Motor neuron (in vitro differentiated cells): Measurements from ENCODE around the gene CARD16. TPM values are rescaled to one million over a fixed set of nuclear protein-coding genes. Genes with fewer than 3 reads are reported as not detected.
A peak's percentile ranks its signal among the peaks of the same experiment; 100 is the strongest.
"Not testable (repeated sequence)": the region's sequence is repeated elsewhere in the genome, so short reads cannot be mapped to it uniquely, and the experiment has no call there.

ENCODE experiments used
- ATAC-seq, 8 experiments: fragments of 200-7000 bp; cut with Tn5 transposase; replicated peaks in 6 of 8; 2 replicates each; pipeline ENCODE4 v1.8.0; 2021; ENCODE audit warnings: mild to moderate bottlenecking in 8 of 8, moderate library complexity in 8 of 8
- H3K27ac ChIP-seq, 2 donors: fragments of 250-450 bp; sonication (Bioruptor Pico); 2 replicates each; pipeline ENCODE4 v1.9.0; 2021; ENCODE audit warnings: antibody characterized with exemption in 2 of 2, mild to moderate bottlenecking in 2 of 2, moderate library complexity in 1 of 2
- H3K4me1 ChIP-seq, 2 donors: fragments of 250-450 bp; sonication (Bioruptor Pico); replicated peaks in 1 of 2; 2 replicates each; pipeline ENCODE4 v1.6.1; 2021; ENCODE audit warnings: antibody characterized with exemption in 2 of 2, mild to moderate bottlenecking in 2 of 2, moderate library complexity in 1 of 2
- H3K4me3 ChIP-seq, 5 donors: fragments of 250-450 bp; sonication (Bioruptor Pico); 2 replicates each; pipeline ENCODE4 v1.9.0; 2021; ENCODE audit warnings: antibody characterized with exemption in 5 of 5, mild to moderate bottlenecking in 5 of 5, moderate library complexity in 4 of 5
- WGBS, 10 experiments: fragments of 450-650 bp; shearing (Covaris generic); methylation state at CpG; one replicate each; pipeline ENCODE4 v1.0.0; 2022; 5-methylcytosine and 5-hydroxymethylcytosine counted together
- in situ Hi-C, 9 experiments: fragments of 400-800 bp; cut with MboI; loops; one replicate each; pipeline ENCODE4 v1.15.0; 2021; ENCODE audit warnings: low sequenced_read_pairs in 9 of 9, low pct_unique_long_range_greater_than_20kb in 2 of 9; ENCODE audit not compliant: unreplicated experiment in 9 of 9
- total RNA-seq, 8 experiments: library from RNA; unstranded; fragments of 300-600 nt; gene quantifications; 2 replicates each; pipeline versions ENCODE4 v1.2.3 to v1.2.4, GENCODE V29; 2022

The CARD16 gene
- total RNA-seq = 10 to 100 TPM in 4 of 8 experiments, 1 to 10 TPM in 2, under 1 TPM in 2; 0.71 to 46.5 (median 7.6) TPM

GRCh38 chr11:105044557-105045524 is at the start of gene CARD16:
CARD16 (minus strand) TSS chr11:105045335; CDS start chr11:105045297, 38 bp downstream.
- in situ Hi-C loops, H3K4me3 ChIP-seq, H3K4me1 ChIP-seq, H3K27ac ChIP-seq: not testable (repeated sequence)
- WGBS, 10 experiments = 14 to 100% (median 77%) methylated on average over 1 to 4 of the region's 5 CpGs
- ATAC-seq = peak in 7 of 8 experiments; percentile 2 to 98 (median 54)

GRCh38 chr11:105092256-105093239 is 47.4 kb upstream of the CARD16 start:
- H3K4me3 ChIP-seq = no peak overlapping the region
- H3K27ac ChIP-seq = no peak overlapping the region
- peak in 2 of 8 experiments; percentile 57 to 63 for ATAC-seq
- in situ Hi-C loops = no loop called here
- 37 to 96% (median 80%) methylated on average over 3 to 8 of the region's 9 CpGs for WGBS, 10 experiments
- no peaks in the 10 kb centered on the region for H3K4me1 ChIP-seq

GRCh38 chr11:105081412-105082150 is 36.4 kb upstream of the CARD16 start:
- ATAC-seq = no peak

DNA sequence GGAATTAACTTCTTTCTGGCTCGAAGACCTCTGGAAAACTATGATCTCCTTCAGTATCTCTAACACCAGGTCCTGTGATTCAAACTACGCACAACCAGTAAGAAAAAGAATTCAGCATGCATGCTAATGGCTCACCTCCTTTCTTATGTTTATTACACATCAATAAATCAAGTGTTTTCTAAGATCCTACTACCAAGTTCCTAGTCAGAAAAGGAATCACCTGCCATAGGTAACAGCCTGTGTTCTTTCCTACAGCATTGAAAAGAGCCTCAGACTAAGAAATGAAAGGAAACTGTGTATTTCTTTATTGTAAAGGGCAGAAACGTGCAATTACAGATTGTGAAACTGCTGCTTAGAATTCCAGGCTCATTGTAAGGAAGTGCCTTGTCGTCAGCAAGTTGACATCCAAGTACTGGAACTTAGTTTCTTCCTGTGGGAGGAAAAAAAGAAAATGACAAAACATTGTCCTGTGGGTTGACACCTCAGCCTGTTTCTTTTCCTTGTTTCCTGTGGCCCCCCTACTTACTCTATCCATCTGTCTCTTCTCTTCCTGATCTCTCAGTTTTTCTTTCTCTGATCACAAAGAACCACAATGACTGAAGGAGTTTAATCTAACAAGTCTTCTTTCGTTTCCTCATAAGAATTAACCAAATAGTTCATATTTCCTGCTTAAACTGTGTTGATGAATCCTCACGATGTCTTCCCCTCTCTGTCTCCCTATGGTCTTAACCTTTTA is 35.2 kb upstream of the CARD16 start:
- ATAC-seq = peak in 2 of 8 experiments; percentile 20 to 34
- H3K4me1 ChIP-seq, in situ Hi-C loops, H3K27ac ChIP-seq, H3K4me3 ChIP-seq: not testable (repeated sequence)
- WGBS, 10 experiments = 13 to 94% (median 56%) methylated on average over 2 to 6 of the region's 6 CpGs; no CpG with 5 or more reads in 1 of the 10 experiments

More at GRCh38 chr11:105081412-105082150, 36.4 kb upstream of the CARD16 start:
- WGBS, 10 experiments = 50 to 100% (median 60%) methylated on average over 1 of the region's 5 CpGs; no CpG with 5 or more reads in 7 of the 10 experiments
- in situ Hi-C loops = no loop called here
- H3K4me1 ChIP-seq = peaks cover 0 to 3% of the 10 kb centered on the region in 2 donors
- H3K27ac ChIP-seq = no peak overlapping the region
- no peak overlapping the region for H3K4me3 ChIP-seq

DNA sequence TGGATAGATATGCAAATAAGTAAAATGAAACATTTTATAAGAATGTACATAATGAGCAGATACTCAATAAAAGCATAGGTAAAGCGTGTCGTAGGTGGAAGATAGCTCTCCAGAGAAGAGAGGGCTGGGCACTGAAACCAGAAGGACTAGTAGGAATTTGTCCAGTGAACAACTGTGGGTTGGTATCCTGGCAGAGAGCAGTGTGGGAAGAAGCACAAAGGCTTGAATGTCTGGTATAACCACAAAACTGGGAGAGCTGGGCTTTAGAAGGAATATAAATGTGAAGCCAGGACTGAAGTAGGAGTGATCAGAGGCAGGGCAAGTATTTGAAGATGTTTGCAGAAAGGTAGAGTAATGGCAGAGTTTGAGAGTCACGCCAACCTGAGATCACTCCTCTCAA is 33.1 kb upstream of the CARD16 start:
- peaks cover 0 to 3% of the 10 kb centered on the region in 2 donors for H3K4me1 ChIP-seq
- in situ Hi-C loops = no loop called here
- ATAC-seq = no peak
- H3K27ac ChIP-seq = no peak overlapping the region
- 70 to 100% (median 93%) methylated on average over 2 to 3 of the region's 3 CpGs; no CpG with 5 or more reads in 2 of the 10 experiments for WGBS, 10 experiments
- no peak overlapping the region for H3K4me3 ChIP-seq

GRCh38 chr11:105077141-105077790 is 32.1 kb upstream of the CARD16 start:
- ATAC-seq, H3K27ac ChIP-seq, H3K4me3 ChIP-seq, in situ Hi-C loops, H3K4me1 ChIP-seq: not testable (repeated sequence)
- WGBS, 10 experiments = 50 to 100% (median 85%) methylated on average over 1 to 2 of the region's 4 CpGs; no CpG with 5 or more reads in 3 of the 10 experiments

GRCh38 chr11:105074166-105074530 is 29.0 kb upstream of the CARD16 start:
- 46 to 100% (median 95%) methylated on average over 1 to 2 of the region's 2 CpGs; no CpG with 5 or more reads in 1 of the 10 experiments for WGBS, 10 experiments

DNA sequence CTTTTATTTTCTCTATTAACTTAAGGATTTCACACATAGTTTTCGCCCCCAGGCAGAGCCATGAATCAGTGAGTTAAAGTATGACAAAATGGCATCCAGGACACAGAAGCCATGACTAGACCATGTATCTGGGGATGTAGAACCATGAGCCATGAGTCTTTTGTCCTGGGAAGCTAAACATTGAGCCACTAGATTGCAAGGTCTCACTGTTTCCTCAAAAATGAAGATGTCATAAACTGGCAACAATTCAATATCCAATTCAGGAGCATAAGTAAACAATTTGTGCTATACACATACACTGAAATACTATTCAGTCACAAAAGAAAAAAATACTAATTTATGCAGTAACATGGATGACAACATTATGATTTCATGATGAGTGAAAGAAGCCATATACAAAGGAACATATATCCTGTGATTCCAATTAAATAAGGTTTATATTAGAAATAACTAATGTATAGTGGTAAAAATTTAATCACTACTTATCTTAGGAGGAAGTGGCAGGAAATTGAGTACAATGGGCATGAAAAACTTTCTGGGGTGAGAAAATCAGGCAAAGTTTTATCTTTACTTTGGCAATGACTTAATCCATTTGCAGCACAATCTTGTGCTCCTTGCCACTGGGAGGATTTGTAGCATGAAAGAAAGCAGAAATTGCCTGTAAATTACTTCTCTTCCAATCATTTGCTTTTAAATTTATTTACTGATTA is 28.5 kb upstream of the CARD16 start:
- no peak overlapping the region for H3K4me3 ChIP-seq
- WGBS, 10 experiments = 50 to 100% methylated on average over 1 of the region's 1 CpG; no CpG with 5 or more reads in 8 of the 10 experiments

More at GRCh38 chr11:105074166-105074530, 29.0 kb upstream of the CARD16 start:
- Histone ChIP-seq H3K4me1 (no peaks in the 10 kb centered on the region), H3K27ac (no peak overlapping the region), H3K4me3 (no peak overlapping the region)
- in situ Hi-C loops = no loop called here
- ATAC-seq = no peak

GRCh38 chr11:105072080-105072479 is 26.9 kb upstream of the CARD16 start:
- in situ Hi-C loops = not testable (repeated sequence)
- no CpG with 5 or more reads among the region's 2 CpGs for WGBS, 10 experiments

More for the DNA sequence above, 28.5 kb upstream of the CARD16 start:
- in situ Hi-C loops = no loop called here
- ATAC-seq = no peak
- Histone ChIP-seq H3K27ac (no peak overlapping the region), H3K4me1 (no peaks in the 10 kb centered on the region)

DNA sequence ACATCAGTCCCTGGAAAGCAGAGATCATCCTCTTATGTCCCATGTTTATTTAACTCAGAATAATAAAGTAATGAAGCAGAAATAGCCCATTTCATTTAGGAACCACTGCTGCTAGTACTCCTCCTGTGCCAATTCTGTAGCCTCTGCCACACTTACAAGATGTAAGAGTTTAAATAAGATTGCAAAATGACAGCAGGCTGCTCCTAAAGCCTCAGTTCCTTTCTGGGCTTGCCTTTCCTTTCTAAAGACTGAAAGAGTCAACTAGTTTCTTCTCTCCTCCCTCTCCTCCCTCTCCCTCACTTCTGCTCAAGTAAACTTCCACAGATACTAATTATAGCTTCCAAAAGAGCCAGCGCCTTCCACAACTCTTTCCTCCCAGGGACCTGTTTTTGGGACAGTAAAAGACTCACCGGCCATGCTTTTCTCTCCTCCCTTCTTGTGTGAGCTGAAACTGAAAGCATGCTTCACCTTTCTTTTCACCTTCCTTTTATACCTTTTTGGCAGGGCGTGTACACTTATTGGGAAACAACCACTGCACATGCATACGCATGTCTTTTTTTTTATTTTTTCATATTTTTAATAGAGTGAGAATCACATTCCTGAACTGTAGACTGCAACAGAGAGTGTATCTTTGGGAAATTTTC is 26.1 kb upstream of the CARD16 start:
- in situ Hi-C loops = no loop called here
- 65 to 100% (median 93%) methylated on average over 1 to 4 of the region's 4 CpGs for WGBS, 10 experiments
- Histone ChIP-seq H3K4me3 (no peak overlapping the region), H3K4me1 (no peaks in the 10 kb centered on the region), H3K27ac (no peak overlapping the region)
- no peak for ATAC-seq

More at GRCh38 chr11:105072080-105072479, 26.9 kb upstream of the CARD16 start:
- not testable (repeated sequence) for H3K4me1 ChIP-seq, ATAC-seq, H3K4me3 ChIP-seq, H3K27ac ChIP-seq
